ENCODE results near the gene MELTF.

Gene MELTF

DNA sequence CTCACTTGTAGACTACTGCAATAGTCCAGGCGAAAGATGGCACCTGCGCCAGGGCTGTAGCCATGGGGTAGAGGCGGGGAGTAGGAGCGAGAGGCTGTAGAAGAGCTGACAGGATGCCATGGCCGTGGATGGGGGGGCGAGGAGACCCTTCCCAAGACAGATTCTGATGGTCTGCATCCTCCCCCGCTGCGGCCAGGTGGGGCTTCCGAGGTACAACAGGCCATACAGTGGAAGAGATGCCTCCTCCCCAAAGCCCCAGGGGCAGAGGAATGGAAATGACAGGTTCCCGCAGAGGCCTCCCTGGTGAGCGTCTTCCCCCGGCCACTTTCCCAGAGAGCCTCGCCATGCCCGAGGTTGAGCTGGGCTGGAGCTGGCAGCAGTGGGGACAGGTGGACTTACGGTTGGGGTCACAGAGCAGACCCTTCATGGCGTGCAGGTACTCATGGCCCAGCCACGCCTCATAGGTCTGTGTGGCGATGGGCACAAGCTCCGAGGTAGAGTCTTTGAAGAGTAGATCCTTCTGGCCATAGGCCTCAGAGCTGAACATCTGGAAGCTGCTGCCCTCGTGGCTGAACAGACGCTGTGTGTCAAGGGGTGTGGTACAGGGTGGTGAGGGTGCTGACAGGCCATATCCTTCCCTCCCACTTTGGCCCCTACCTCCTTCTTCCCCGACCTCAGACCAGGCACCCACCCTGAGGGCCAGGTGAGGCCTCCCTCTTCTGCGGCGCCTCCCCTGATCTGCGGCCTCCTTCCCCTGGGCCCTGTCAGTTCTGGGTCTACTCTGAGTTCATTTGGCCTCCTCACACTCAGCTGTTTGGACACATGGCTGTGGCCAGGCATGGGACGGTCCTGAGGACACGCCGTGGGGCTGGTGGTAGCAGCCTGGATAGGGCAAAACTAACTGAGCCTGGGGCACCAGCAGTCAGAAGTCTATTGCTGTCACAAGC, 13.6 kb downstream of the MELTF start:
- H3K4me2 ChIP-seq (ENCODE audit: low read length), result no peak overlapping the region
- no peak overlapping the region for H3K4me3 ChIP-seq (ENCODE audit: low read length)
- no peaks in the 10 kb centered on the region for H3K4me1 ChIP-seq (ENCODE audit: control insufficient read depth, insufficient read depth, low read length)
- peaks cover 28% of the 10 kb centered on the region for H3K27me3 ChIP-seq (ENCODE audit: control insufficient read depth, insufficient read depth, low read length)
- H3K36me3 ChIP-seq (ENCODE audit: insufficient read depth, low read length), result no peaks in the 10 kb centered on the region
- H3K9me3 ChIP-seq (replicated peaks; ENCODE audit: low read length), result no peaks in the 10 kb centered on the region
- no peak overlapping the region for H3K9ac ChIP-seq (ENCODE audit: low read depth, low read length)

DNA sequence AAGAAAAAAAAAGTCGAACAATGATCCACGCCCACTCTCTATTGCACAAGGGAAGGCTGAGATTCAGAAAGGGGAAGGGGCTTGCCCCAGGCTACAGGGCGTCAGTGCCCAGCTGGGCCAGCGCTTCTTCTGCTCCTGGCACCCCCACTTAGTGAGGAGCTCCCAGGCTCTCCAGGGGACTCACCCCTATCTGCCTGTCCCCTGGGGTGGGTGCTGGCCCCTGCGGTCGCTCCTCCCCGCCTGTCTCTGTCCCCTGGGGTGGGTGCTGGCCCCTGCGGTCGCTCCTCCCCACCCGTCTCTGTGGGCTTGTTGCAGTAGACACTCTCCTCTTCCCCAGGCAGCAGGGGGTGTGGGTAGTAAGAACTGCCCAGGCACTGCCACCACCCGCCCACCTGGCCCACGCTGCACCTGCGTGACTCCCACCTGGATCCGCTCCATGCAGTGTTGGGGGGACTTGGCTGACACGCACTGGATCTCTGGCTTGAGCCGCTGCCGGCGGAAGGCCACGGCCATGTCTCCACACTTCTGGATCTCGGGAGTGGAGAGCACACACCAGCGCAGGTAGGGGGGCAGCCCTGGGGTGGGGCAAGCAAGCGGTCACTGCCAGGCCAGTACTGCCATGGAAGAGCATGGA, 14.6 kb downstream of the MELTF start:
- Histone ChIP-seq H3K9ac (ENCODE audit: low read depth, low read length) (no peak overlapping the region), H3K27me3 (ENCODE audit: control insufficient read depth, insufficient read depth, low read length) (peaks cover 24% of the 10 kb centered on the region), H3K4me2 (ENCODE audit: low read length) (no peak overlapping the region)

DNA sequence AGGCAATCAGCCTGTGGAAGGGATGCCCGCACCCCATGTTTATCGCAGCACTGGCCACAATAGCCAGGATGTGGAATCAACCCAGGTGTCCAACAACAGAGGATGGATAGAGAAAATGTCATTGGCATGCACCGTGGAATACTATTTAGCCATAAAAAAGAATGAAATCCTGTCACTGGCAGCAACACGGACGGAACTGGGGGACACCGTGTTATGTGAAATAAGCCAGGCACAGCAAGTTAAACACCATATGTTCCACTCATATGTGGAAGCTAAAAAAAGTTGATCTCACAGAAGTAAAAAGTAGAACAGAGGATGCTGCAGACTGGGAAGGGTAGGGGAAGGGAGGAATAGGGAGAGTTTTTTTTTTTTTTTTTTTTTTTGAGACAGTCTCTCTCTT, 15.6 kb downstream of the MELTF start:
- Histone ChIP-seq H3K9me3 (replicated peaks; ENCODE audit: low read length) (no peaks in the 10 kb centered on the region), H3K4me2 (ENCODE audit: low read length) (no peak overlapping the region), H3K27me3 (ENCODE audit: control insufficient read depth, insufficient read depth, low read length) (peaks cover 13% of the 10 kb centered on the region), H3K4me3 (ENCODE audit: low read length) (no peak overlapping the region), H3K36me3 (ENCODE audit: insufficient read depth, low read length) (no peaks in the 10 kb centered on the region), H3K4me1 (ENCODE audit: control insufficient read depth, insufficient read depth, low read length) (no peaks in the 10 kb centered on the region), H3K9ac (ENCODE audit: low read depth, low read length) (no peak overlapping the region)

More for the DNA sequence above, 14.6 kb downstream of the MELTF start:
- no peaks in the 10 kb centered on the region for H3K9me3 ChIP-seq (replicated peaks; ENCODE audit: low read length)
- no peak overlapping the region for H3K4me3 ChIP-seq (ENCODE audit: low read length)
- no peaks in the 10 kb centered on the region for H3K36me3 ChIP-seq (ENCODE audit: insufficient read depth, low read length)
- H3K4me1 ChIP-seq (ENCODE audit: control insufficient read depth, insufficient read depth, low read length), result no peaks in the 10 kb centered on the region

DNA sequence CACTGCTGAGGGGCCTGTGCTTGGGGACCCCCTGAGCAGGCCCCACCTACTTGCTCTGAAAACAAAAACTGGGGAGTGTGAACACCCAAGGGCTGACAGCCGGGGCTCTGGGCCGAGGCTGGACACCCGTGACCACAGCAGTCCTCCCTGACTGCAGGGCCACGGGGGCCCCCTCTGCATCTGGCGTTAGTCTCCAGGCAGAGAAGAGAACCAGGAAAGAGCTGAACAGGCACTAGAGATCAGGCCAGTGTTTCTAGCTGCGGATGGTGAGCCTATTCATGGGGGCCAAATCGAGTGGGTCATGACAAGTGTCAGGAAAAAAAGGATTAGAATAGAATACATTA, 17.1 kb downstream of the MELTF start:
- no peaks in the 10 kb centered on the region for H3K4me1 ChIP-seq (ENCODE audit: control insufficient read depth, insufficient read depth, low read length)
- no peak overlapping the region for H3K4me2 ChIP-seq (ENCODE audit: low read length)
- no peak overlapping the region for H3K9ac ChIP-seq (ENCODE audit: low read depth, low read length)
- H3K9me3 ChIP-seq (replicated peaks; ENCODE audit: low read length), result no peaks in the 10 kb centered on the region
- H3K36me3 ChIP-seq (ENCODE audit: insufficient read depth, low read length), result no peaks in the 10 kb centered on the region
- no peak overlapping the region for H3K4me3 ChIP-seq (ENCODE audit: low read length)
- H3K27me3 ChIP-seq (ENCODE audit: control insufficient read depth, insufficient read depth, low read length), result peaks cover 9% of the 10 kb centered on the region

DNA sequence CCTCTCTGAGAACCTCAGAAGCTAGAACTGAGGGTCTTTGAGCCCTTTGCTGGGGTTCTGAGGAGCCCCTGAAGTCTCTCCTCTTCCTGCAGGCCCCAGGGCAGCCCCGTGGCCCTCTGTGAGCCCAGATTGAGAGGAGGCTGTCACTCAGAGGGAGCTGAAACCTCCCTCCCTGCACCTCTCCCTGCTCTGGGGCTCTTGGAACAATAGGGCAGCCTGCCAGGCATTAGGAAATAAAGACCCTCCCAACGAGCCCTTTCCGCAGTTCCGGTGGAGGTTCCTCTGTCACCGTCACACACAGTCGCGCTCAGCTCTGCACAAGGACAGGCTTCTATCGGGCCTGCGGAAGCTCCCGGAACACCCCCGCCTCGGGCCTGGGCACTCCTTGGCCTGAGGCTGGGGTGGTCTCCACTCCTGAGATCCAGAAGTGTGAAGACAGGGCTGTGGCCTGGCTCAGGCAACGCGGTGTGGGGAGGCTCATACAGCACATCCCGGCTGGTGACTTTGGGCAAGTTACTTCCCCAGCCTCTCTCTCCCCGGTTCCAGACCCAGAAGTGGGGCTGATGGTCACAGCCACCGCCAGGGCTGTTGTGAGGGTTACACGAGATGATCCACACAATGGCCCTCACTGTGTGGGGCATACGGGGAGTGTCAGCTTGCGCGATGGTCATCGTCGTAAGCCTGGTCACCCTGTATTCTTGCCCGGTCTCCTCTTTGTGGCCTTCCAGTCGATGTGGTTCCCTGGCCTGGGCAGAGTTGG, 17.7 kb downstream of the MELTF start:
- Histone ChIP-seq H3K4me1 (ENCODE audit: control insufficient read depth, insufficient read depth, low read length) (no peaks in the 10 kb centered on the region), H3K36me3 (ENCODE audit: insufficient read depth, low read length) (no peaks in the 10 kb centered on the region), H3K4me3 (ENCODE audit: low read length) (no peak overlapping the region), H3K9ac (ENCODE audit: low read depth, low read length) (no peak overlapping the region), H3K27me3 (ENCODE audit: control insufficient read depth, insufficient read depth, low read length) (peaks cover 9% of the 10 kb centered on the region), H3K4me2 (ENCODE audit: low read length) (no peak overlapping the region), H3K9me3 (replicated peaks; ENCODE audit: low read length) (no peaks in the 10 kb centered on the region)

DNA sequence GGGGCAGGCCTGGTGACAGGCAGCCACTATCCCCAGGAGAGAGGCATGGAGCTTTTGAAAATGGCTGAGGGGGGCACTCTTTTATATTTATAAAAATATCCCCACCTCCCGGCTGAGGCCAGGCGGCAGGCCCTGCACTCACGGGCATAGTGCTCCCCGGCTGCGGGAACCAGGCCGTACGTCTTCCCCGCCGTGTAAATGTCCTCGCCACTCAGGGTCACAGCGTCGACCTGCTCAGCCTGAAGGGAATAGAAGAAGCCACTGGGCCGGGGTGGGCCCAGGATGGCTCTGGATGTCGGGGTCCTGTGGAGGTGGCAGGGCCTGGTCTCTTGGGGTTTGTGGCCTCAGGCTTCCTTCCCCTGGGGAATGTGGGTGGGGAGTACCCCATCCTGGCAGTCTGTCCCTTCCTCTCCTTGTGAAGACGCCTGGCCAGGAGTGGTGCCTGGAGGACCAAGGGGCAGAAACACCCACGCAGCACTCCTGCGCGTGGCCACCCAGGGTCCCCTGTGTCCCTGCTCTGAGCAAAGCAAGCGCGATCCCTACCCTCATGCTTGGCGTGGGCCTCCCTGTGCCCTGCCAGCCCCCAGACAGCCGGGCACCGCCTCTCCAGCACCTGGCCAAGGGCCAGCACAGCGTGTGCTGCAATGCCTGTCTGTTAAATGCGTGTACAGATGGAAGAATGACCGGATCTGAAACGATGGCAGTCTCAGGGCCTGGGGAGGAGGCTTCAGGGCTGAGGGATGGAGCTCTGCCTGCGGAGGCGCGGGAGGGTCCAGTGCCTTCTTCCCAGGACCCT, 18.9 kb downstream of the MELTF start:
- Histone ChIP-seq H3K4me3 (ENCODE audit: low read length) (no peak overlapping the region), H3K36me3 (ENCODE audit: insufficient read depth, low read length) (no peaks in the 10 kb centered on the region), H3K9ac (ENCODE audit: low read depth, low read length) (no peak overlapping the region), H3K27me3 (ENCODE audit: control insufficient read depth, insufficient read depth, low read length) (peaks cover 9% of the 10 kb centered on the region), H3K4me2 (ENCODE audit: low read length) (no peak overlapping the region), H3K9me3 (replicated peaks; ENCODE audit: low read length) (no peaks in the 10 kb centered on the region), H3K4me1 (ENCODE audit: control insufficient read depth, insufficient read depth, low read length) (no peaks in the 10 kb centered on the region)

DNA sequence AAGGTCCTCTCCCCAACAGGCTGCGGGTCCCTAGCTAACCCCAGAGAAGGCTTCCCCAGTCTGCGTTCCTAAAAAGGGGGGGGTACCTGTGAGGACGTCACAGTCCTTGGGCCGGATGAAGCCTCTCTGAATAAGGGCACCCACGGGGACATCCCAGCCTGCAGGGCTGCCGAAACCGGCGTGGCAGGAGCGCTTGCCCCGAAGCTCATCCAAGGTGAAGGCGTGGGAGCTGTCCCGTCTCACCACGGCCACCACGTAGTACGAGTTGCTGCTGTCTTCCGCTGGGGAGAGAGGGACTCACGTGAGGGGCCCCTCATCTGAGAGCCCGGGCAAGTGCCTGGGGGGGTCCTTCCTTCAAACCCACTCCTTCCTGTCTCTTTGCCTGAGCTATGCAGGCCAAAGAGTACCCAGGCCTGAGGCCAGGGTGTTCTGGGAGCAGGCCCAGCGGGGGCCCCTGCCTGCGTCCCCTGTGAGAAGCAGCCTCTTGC, 20.0 kb downstream of the MELTF start:
- no peaks in the 10 kb centered on the region for H3K4me1 ChIP-seq (ENCODE audit: control insufficient read depth, insufficient read depth, low read length)
- H3K4me2 ChIP-seq (ENCODE audit: low read length), result no peak overlapping the region
- peaks cover 9% of the 10 kb centered on the region for H3K27me3 ChIP-seq (ENCODE audit: control insufficient read depth, insufficient read depth, low read length)
- H3K4me3 ChIP-seq (ENCODE audit: low read length), result no peak overlapping the region
- H3K9me3 ChIP-seq (replicated peaks; ENCODE audit: low read length), result no peaks in the 10 kb centered on the region
- H3K9ac ChIP-seq (ENCODE audit: low read depth, low read length), result no peak overlapping the region
- H3K36me3 ChIP-seq (ENCODE audit: insufficient read depth, low read length), result no peaks in the 10 kb centered on the region

DNA sequence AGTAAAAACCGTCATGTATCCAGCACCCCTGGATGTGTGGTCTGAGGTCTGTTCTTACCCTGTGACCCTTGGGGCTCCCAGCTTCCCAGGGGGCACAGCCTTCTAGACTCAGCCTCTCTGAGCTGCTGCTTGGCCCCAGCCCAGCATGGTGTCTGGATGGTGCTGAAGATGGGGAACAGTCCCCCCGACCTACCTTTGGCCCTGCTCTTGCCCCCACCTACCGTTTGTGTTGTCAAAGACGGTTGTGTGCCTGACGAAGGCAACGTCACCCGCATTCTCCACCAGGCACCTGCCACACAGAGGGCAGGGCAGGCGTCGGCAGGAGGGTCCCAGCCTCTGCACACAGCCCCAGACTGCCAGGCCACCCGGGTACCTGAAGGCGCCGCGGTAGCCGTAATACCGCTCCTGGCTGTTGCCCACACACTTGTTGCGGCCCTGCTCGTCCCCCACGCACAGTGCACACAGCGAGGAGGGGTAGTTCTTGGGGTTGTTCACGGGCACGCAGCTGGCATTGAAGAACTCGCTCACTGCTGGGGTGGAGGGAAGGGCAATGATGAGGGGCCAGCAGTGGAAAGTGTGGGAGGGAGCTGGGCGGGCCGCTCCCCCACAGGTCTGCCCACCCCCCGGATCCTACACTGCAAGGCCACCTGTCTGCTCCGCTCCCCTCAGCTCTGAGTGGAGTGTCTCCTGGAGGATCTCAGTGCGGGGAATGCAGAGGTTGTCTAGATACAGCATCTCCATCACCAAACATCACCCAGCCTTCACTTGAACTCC, 21.0 kb downstream of the MELTF start:
- H3K27me3 ChIP-seq (ENCODE audit: control insufficient read depth, insufficient read depth, low read length), result peaks cover 6% of the 10 kb centered on the region
- H3K4me3 ChIP-seq (ENCODE audit: low read length), result no peak overlapping the region
- peaks cover 5% of the 10 kb centered on the region for H3K4me1 ChIP-seq (ENCODE audit: control insufficient read depth, insufficient read depth, low read length)
- H3K4me2 ChIP-seq (ENCODE audit: low read length), result no peak overlapping the region
- H3K36me3 ChIP-seq (ENCODE audit: insufficient read depth, low read length), result no peaks in the 10 kb centered on the region
- no peak overlapping the region for H3K9ac ChIP-seq (ENCODE audit: low read depth, low read length)
- H3K9me3 ChIP-seq (replicated peaks; ENCODE audit: low read length), result no peaks in the 10 kb centered on the region

DNA sequence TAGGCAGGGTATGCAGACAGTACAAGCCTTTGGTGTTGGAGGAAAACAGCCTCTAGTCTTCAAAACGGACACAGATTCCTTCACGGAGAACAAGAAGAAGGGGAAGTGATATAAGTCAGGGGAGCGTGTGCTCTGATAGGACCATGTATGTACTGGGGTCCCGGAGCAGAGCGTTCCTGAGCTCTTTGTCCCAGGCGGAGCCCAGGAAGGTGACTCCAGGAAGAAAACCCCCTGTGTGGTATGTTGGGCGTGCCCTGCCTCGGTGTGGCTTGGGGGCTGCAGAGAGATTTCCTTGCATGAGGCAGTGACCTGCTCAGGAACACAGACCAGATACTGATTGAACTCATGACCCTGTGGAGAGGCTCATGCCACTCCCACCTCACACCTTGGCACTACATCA, 21.7 kb downstream of the MELTF start:
- H3K27me3 ChIP-seq (ENCODE audit: control insufficient read depth, insufficient read depth, low read length), result peaks cover 3% of the 10 kb centered on the region
- H3K4me2 ChIP-seq (ENCODE audit: low read length), result no peak overlapping the region
- H3K4me1 ChIP-seq (ENCODE audit: control insufficient read depth, insufficient read depth, low read length), result peaks cover 5% of the 10 kb centered on the region
- no peak overlapping the region for H3K9ac ChIP-seq (ENCODE audit: low read depth, low read length)
- no peak overlapping the region for H3K4me3 ChIP-seq (ENCODE audit: low read length)
- H3K9me3 ChIP-seq (replicated peaks; ENCODE audit: low read length), result no peaks in the 10 kb centered on the region
- no peaks in the 10 kb centered on the region for H3K36me3 ChIP-seq (ENCODE audit: insufficient read depth, low read length)

DNA sequence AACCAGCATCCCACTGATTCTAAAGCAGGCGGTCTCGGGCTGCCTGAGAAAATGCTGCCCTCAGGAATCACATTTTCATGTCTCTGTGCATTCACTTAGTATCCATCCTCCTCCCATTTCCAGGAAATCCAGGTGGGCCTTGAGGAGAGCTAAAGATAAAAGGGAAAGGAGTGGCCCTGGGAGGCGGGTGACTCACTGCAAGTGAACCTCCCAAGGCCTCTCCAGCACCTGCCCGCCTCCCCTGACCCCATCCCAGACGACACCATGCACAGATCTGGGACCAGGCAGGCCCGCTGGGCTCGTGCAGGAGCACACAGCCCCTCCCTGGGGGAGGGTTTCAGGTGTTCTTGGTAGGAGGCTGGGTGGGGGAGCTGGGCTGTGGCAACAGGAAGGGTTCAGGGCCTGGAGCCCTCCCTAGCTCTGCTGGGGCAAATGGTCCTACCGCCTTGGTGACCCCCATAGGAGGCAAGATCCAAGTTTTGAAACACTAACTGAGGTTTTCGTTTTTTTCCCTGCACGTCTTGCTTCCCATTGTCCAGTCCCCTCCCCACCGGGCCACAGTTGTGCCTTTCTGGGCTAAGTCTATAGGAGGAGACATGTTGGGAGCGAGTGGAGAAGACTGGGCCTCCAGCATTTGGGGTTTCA, 22.2 kb downstream of the MELTF start:
- Histone ChIP-seq H3K4me3 (ENCODE audit: low read length) (no peak overlapping the region), H3K4me2 (ENCODE audit: low read length) (no peak overlapping the region), H3K9ac (ENCODE audit: low read depth, low read length) (no peak overlapping the region), H3K36me3 (ENCODE audit: insufficient read depth, low read length) (no peaks in the 10 kb centered on the region), H3K9me3 (replicated peaks; ENCODE audit: low read length) (no peaks in the 10 kb centered on the region), H3K4me1 (ENCODE audit: control insufficient read depth, insufficient read depth, low read length) (peaks cover 5% of the 10 kb centered on the region), H3K27me3 (ENCODE audit: control insufficient read depth, insufficient read depth, low read length) (peaks cover 3% of the 10 kb centered on the region)

Measured in skeletal muscle satellite cell (primary cell).